GM19438 (cell line): ENCODE data around the gene MINK1.
A peak's percentile ranks its signal among the peaks of the same experiment; 100 is the strongest.
"Not testable (repeated sequence)": the region's sequence is repeated elsewhere in the genome, so short reads cannot be mapped to it uniquely, and the experiment has no call there.

Experiments used
- ATAC-seq: cut with Tn5 transposase; IDR thresholded peaks from one replicate; pipeline ENCODE4 v1.9.1; 2021; ENCODE audit warnings: low read depth; ENCODE audit not compliant: unreplicated experiment

The MINK1 gene

DNA sequence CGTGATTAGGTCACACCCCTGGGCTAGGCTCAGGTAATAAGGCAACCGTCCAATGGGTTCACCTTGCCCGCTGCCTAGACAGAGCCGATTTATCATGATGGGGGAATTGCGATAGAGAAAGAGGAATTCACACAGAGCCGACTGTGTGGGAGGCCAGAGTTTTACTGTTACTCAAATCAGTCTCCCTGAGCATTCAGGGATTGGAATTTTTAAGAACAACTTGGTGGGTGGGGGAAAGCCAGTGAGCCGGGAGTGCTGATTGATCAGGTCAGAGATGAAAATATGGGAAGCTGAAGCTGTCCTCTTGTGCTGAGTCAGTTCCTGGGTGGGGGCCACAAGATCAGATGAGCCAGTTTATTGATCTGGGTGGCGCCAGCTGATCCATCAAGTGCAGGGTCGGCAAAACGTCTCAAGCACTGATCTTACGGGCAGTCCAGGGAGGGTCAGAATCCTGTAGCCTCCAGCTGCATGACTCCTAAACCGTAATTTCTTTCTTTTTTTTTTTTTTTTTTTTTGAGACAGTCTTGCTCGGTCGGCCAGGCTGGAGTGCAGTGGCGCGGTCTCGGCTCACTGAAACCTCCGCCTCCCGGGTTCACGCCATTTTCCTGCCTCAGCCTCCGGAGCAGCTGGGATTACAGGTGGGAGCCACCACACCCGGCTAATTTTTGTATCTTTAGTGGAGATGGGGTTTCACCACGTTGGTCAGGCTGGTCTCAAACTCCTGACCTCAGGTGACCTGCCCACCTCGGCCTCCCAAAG, 93.6 kb downstream of the MINK1 start:
- not testable (repeated sequence) for ATAC-seq

DNA sequence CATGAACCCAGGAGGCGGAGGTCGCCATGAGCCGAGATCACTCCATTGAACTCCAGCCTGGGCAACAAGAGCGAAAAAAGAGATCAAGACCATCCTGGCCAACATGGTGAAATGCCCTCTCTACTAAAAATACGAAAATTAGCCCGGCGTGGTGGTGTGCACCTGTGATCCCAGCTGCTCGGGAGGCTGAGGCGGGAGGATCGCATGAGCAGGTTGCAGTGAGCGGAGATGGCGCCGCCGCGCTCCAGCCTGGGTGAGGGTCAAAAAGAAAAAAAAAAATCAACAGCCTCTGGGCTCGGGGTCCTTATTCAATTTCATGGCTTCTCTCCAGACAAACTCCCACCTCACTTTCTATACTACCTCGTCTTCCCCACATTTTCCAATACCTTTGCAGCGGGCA, 95.7 kb downstream of the MINK1 start:
- ATAC-seq, result no peak

DNA sequence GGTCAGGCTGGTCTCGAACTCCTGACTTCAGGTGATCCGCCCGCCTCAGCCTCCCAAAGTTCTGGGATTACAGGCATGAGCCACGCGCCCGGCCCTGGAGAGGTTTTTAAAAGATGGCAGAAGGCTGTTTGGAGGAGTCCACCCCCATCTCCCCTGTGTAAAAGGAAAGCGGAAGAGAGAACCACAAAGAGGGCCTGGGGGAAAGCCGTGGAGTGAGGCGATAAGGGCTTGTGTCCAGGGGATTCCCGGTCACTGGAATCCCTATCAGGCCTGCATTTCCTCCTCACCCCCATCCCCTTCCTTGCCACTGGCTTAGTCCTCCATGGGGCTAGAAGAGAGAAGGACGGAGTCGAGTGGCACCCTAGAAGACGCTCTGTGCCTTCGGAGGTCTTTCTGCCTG, 98.8 kb downstream of the MINK1 start, which contains the start of gene GP1BA:
TSS of gene GP1BA (plus strand) at position 315 of the 400 bp plus-strand sequence. CDS start 328 bp downstream, outside the sequence.
- ATAC-seq, result no peak

DNA sequence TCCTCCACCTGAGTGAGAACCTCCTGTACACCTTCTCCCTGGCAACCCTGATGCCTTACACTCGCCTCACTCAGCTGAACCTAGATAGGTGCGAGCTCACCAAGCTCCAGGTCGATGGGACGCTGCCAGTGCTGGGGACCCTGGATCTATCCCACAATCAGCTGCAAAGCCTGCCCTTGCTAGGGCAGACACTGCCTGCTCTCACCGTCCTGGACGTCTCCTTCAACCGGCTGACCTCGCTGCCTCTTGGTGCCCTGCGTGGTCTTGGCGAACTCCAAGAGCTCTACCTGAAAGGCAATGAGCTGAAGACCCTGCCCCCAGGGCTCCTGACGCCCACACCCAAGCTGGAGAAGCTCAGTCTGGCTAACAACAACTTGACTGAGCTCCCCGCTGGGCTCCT, 99.6 kb downstream of the MINK1 start:
- ATAC-seq, result no peak

DNA sequence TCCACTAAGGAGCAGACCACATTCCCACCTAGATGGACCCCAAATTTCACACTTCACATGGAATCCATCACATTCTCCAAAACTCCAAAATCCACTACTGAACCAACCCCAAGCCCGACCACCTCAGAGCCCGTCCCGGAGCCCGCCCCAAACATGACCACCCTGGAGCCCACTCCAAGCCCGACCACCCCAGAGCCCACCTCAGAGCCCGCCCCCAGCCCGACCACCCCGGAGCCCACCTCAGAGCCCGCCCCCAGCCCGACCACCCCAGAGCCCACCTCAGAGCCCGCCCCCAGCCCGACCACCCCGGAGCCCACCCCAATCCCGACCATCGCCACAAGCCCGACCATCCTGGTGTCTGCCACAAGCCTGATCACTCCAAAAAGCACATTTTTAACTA, 100.5 kb downstream of the MINK1 start:
- no peak for ATAC-seq

DNA sequence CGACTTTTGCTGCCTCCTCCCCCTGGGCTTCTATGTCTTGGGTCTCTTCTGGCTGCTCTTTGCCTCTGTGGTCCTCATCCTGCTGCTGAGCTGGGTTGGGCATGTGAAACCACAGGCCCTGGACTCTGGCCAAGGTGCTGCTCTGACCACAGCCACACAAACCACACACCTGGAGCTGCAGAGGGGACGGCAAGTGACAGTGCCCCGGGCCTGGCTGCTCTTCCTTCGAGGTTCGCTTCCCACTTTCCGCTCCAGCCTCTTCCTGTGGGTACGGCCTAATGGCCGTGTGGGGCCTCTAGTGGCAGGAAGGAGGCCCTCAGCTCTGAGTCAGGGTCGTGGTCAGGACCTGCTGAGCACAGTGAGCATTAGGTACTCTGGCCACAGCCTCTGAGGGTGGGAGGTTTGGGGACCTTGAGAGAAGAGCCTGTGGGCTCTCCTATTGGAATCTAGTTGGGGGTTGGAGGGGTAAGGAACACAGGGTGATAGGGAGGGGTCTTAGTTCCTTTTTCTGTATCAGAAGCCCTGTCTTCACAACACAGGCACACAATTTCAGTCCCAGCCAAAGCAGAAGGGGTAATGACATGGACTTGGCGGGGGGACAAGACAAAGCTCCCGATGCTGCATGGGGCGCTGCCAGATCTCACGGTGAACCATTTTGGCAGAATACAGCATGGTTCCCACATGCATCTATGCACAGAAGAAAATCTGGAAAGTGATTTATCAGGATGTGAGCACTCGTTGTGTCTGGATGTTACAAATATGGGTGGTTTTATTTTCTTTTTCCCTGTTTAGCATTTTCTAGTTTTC, 101.2 kb downstream of the MINK1 start:
- ATAC-seq, result no peak

DNA sequence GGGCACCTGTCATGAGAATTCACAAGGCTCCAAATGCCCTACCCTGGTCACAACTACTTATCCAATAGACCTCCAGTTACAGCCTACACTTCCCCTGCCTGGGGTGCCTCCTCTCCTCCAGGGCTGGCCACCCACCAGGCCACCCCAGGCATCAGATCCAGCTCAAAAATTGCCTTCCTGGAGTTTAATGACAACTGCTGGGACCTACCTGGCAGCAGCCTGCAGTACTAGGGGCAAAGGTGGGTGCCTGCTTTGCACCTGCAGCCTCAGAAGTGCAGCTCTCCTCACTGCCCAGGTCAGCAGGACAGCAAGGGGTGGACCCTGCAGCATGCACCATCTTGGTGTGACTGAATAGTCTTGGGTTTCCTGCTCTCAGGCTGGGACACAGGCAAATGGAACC, 102.5 kb downstream of the MINK1 start:
- ATAC-seq, result no peak

DNA sequence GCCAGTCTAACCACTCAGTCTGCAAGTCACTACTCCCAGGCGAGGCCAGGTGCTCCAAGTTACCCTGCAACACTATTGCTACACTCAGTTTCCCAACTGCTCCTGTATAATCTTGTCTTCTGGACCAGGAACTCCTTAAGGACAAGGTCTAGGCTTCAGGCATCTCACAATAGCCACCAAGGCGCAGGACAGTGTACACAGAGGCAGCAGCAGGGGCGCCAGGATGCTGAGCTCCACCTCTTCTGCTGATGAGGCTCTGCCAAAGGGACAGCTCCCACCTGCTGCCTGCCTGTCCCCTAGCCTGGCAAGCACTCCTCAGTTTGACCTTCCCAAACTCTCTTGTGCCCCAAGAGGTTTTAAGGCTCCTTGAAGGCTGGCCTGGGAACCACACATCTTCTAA, 103.3 kb downstream of the MINK1 start:
- no peak for ATAC-seq

DNA sequence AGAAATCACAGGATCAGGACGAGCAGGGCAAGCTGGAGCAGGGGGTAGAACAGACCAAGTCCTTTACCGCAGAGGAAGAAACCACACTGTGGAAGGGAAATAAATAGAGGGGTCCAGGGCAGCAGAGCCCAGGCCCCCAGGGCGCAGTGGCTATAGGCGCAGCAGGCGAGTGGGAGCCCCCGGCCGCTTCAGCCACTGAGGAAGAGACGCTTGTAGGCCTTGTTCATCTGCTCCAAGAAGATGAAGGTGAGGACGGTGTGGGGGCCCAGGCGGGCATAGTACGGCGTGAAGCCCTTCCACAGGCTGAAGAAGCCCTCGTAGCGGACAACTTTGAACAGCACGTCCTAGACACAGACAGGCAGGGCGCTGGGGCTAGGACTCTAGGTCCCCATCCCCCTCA, 104.4 kb downstream of the MINK1 start:
- ATAC-seq, result no peak

DNA sequence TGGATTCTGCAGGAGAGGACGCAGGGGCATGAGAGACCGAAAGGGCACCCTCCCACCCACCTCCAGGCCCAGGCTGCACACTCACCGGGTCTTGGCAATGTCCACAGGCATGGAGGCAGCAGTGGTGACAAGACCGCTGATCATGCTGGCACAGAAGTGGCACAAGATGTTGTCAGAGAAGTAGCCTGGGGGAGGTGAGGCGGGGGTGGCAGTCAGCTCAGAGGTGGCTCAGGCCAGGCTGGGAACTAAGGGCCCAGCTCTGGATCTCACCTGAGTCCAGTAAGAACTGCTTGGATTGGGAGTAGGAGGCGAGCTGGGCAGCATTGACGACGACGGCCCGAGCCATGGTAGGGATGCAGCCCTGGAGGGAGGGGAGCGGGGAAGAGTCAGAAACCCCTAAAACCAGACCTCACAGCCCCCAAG, 104.9 kb downstream of the MINK1 start:
- no peak for ATAC-seq

DNA sequence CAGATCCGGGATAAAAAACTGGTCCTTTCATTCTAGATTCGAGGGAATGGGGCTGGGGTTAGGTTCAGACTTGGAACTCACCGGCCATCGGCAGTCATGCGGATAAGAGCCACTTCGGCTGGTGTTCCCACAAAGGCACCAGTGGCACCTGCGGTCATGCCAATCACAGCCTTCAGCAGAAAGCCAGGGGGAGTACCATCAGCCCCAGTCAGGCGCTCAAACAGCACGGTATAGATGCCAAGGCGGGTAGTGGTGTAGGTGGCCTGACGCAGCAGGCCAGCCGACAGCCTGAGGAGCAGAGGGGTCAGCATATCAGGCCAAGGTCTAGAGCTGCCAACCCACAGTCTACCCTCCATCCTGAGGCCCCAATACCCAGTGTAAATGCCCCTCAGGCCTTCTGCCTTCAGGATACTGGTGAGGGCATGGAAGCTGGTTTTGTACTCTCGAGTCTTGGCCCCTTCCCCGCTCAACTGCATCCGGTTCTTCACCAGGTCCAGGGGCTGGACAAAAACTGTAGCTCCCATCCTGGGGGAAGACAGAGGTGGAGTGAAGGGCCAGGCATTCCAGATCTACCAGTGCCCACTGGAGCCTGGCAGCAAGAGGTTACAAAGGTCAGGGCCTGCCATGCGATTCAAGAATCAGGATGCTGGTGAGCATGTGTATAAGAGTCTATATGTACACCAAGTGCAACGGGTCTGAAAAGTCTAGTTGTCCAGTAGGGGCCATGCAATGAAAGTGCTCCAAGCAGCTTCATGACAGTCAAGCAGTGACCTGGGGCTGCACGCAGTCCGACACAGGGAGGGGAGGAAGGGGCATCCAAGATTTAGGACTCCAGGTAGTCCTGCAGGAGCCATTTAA, 105.8 kb downstream of the MINK1 start:
- ATAC-seq, result no peak

DNA sequence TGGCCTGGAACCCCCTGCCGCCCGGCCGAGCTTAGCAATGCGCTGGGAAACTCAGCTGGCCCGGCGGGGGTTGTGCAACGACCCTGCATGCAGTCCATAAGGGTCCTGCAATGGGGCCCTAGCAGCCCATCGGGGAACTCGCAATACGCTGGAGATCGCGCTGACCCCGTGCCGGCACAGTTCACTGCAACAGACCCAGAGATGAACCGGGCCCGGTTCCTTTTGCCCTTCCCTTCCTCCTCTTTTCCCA, 106.3 kb downstream of the MINK1 start:
- no peak for ATAC-seq

DNA sequence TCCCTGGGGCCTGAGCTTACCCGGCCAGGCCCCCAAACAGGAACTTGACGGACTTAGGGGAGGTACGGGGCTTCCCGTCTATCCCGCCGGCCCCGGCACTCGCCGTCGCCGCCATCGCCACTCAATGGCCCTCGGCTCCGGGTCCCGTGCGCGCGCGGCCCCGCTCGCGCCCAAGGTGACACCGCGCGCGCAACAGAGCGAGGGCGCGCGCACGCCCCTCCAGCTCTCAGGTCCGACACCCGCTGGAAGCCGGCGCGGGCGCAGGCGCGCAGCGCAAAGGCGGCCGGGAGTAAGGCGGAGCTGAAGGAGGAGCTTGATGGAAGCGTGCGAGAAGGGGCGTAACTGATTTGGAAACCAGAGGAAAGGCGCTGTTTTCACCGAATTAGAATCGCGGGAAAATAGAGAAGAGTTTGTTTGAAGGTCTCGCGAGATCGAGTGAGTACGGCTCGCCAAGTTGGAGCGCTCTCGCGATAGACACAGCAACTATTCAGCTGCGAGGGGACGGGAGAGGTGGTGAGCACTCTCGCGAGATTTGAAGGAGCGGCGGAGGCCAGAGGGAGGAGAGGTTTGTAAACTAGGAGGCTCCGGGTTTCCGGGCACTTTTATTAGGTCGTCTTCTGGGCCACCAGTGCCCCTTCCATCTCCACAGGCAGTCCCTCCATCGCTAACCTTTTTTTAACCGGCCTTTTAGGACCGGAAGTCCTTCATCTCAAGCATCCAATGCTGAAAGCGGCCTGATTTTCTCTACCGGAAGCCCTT, 106.8 kb downstream of the MINK1 start, which contains the start of the genes RNF167 and SLC25A11:
TSS of gene RNF167 (plus strand) at position 473 of the 759 bp plus-strand sequence. CDS start 642 bp downstream, outside the sequence.
TSS of gene SLC25A11 (minus strand) at position 251 of the 759 bp plus-strand sequence. CDS start at position 115, 136 bp downstream.
- ATAC-seq, result peak; percentile 67

DNA sequence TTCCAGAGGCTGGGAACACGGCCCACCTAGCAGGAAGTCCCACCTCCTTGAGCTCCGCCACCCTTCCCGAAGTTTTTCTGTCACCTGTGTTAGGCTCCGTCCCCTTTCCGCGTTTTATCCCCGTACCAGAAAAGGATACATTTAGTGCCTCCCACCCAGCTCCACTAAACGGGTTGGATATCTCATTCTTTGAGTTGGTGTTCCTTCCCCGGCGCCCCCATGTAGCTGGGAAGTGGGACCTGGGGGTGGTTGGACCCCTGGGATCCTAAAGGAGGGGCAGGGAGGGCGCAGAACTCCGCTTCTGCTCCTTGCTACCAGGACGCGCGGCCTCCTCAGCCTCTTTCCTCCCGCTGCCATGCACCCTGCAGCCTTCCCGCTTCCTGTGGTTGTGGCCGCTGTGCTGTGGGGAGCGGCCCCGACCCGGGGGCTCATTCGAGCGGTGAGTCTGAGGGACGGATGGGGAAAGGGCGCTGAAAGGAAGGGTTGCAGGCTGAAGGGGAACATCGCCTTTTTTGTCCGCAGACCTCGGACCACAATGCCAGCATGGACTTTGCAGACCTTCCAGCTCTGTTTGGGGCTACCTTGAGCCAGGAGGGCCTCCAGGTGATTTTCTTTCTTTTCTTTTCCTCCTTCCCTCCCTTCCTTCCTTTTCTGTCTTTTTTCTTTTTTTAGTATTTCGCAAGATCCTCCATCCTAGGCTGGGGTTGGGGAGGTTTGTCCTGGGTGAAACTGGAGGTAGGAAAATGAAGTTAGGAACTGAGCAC, 107.6 kb downstream of the MINK1 start:
- no peak for ATAC-seq

DNA sequence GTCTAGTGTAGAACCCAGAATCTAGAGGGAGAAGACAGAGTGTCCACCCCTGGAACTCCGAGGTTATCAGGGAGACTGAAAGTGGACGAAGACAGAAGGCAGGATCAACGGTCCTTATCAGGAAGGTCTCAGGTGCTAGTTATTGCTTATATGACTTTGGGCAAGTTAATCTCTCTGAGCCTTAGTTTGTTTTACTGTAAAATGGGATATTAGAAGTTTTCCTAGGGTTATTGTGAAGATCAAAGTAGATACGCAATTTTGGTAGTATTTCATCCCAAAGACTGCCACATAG, 108.1 kb downstream of the MINK1 start:
- no peak for ATAC-seq

DNA sequence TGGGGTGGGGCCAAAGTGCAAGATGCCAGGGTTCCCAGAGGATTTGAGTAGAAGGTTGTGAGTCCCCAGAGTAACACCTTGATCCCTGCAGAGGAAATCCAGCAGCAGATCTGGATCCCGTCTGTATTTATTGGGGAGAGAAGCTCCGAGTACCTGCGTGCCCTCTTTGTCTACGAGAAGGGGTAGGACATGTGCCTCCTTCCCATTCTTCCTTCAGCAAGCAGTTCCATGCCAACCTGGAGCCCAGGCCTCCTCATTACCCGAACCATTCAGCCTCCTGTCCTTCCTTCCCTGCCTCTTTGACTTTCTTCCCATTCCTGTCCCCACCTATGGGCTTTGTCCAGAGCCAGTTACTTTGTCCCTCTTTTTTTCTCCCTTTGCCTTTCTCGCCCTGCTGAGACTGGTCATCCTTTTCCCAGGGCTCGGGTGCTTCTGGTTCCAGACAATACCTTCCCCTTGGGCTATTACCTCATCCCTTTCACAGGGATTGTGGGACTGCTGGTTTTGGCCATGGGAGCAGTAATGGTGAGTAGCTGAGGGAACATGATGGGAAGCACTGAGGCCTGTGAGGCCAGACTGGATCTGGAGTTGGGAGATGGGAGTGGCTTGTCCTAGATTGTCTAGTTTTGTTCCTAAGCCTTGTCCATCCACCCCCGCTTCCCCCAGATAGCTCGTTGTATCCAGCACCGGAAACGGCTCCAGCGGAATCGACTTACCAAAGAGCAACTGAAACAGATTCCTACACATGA, 109.8 kb downstream of the MINK1 start:
- no peak for ATAC-seq

DNA sequence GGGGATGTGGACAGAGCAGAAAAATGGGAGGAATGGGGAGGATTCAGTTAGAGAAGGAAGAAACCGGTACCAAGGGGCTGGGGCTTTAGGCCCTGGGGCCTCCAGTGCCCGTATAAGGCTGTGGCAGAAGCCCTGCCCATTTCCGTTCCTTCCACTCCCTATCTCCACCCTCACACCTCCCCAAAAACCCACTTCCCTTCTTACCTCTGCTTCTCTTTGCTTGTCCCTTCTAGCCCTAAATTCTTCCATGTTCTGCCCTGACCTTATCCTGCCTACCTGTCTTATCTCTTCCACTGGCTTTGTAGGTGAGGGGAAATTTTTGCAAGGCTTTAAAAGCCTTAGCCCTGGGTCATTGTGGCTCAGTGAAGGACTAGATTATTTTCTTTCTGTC, 111.0 kb downstream of the MINK1 start:
- no peak for ATAC-seq

DNA sequence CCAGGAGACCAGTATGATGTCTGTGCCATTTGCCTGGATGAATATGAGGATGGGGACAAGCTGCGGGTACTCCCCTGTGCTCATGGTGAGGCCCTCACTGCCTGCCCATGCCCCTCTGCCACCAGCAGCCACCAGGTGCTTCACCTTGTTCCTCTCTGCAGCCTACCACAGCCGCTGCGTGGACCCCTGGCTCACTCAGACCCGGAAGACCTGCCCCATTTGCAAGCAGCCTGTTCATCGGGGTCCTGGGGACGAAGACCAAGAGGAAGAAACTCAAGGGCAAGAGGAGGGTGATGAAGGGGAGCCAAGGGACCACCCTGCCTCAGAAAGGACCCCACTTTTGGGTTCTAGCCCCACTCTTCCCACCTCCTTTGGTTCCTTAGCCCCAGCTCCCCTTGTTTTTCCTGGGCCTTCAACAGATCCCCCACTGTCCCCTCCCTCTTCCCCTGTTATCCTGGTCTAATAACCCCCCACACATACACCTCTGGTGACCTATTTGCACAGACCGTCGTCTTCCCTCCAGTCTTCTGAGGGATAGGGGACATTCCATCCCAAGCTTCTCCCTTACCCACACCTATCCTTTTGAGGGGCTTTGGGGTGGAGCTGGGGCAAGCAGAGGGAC, 111.5 kb downstream of the MINK1 start:
- no peak for ATAC-seq
